ENCODE results near the gene PCOLCE2. TPM values are rescaled to one million over a fixed set of nuclear protein-coding genes. Genes with fewer than 3 reads are reported as not detected.

Gene PCOLCE2
- total and polyA plus RNA-seq, 8 donors, result 0.75 to 26.9 (median 3.7) TPM; not detected in 2

DNA sequence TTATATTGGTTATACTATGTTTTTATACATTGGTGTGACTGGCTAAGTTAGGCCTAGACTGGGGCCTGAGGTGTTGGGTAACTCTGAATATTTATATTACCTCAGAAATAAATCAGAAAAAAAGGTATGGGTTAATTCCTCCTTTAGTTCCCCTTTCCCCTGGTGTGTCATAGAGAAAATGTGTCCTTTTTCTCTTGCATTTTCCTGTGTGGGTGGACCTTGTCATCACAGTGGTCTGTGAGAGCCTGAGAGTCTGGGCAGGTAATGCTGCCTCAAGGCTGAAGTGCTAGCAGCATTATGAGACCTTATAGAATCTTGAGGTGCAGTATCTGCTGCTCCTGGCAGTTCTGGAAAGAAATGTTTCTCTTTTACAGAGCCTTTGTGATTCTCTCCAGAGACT lies 69.7 kb downstream of the PCOLCE2 start:
- H3K4me3 ChIP-seq, result no peak overlapping the region
- H3K4me1 ChIP-seq, result no peaks in the 10 kb centered on the region
- TF ChIP-seq POLR2A (IDR thresholded peaks at IDR 0.05), result no peak
- TF ChIP-seq EP300 (IDR thresholded peaks at IDR 0.05), result no peak
- no peak for TF ChIP-seq POLR2AphosphoS5 (IDR thresholded peaks at IDR 0.05)
- TF ChIP-seq CTCF (IDR thresholded peaks at IDR 0.05), result no peak
- no peak overlapping the region for H3K27ac ChIP-seq
- DNase-seq, result no peak
- intact Hi-C loops (cut with DNase I; ENCODE audit: low total_unique reads), result no loop called here
- no peaks in the 10 kb centered on the region for H3K9me3 ChIP-seq
- peaks cover 0 to 8% (median 0%) of the 10 kb centered on the region in 3 donors for H3K27me3 ChIP-seq
- no peaks in the 10 kb centered on the region for H3K36me3 ChIP-seq

DNA sequence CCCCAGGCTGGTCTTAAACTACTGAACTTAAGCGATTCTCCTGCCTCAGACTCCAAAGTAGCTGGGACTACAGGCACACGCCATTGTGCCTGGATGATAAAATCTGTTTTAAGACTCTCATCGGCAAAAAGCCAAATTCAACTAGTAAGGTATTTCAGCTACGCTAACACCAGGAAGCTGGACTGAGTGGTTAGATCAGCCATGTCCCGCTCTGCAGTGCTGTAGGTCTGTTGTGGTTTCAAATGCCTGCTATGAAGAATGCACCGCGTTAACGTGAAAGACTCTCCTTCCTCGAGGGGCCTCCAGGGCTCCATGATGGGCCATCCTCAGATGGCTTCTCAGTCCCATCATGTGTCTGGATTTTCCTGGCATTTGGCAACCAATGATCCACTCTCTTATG lies 70.2 kb downstream of the PCOLCE2 start:
- H3K27me3 ChIP-seq, result peaks cover 0 to 8% (median 0%) of the 10 kb centered on the region in 3 donors
- H3K9me3 ChIP-seq, result no peaks in the 10 kb centered on the region
- H3K4me3 ChIP-seq, result no peak overlapping the region
- intact Hi-C loops (cut with DNase I; ENCODE audit: low total_unique reads), result no loop called here
- no peak overlapping the region for H3K27ac ChIP-seq
- DNase-seq, result no peak
- WGBS, 5 donors, result 85 to 95% (median 93%) methylated on average over 9 of the region's 9 CpGs
- H3K36me3 ChIP-seq, result no peaks in the 10 kb centered on the region
- no peaks in the 10 kb centered on the region for H3K4me1 ChIP-seq
- no peak for TF ChIP-seq POLR2AphosphoS5 (IDR thresholded peaks at IDR 0.05)
- TF ChIP-seq CTCF (IDR thresholded peaks at IDR 0.05), result no peak
- TF ChIP-seq POLR2A (IDR thresholded peaks at IDR 0.05), result no peak
- no peak for TF ChIP-seq EP300 (IDR thresholded peaks at IDR 0.05)

DNA sequence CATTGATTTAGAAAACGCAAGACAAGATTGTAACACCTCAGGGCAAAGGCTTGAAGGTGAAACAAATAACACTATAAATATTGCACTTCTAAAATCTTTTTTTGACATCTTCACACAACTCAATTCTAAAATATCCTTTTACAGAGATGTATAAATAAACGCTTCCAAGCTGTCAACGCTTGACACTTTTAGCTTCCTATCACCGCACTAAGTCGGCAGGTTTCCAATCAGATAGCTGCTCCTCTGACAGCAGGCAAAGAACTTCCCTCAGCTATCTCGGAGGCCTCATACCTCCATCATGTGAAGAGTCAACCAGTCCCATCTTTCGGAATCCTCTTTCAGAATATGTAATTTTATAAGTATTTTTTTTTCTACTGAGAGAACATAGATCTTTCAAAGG lies 71.0 kb downstream of the PCOLCE2 start:
- 70 to 83% (median 75%) methylated on average over 7 of the region's 7 CpGs for WGBS, 5 donors
- DNase-seq, result no peak
- no peak overlapping the region for H3K4me3 ChIP-seq
- TF ChIP-seq CTCF (IDR thresholded peaks at IDR 0.05) (no peak), EP300 (IDR thresholded peaks at IDR 0.05) (no peak), POLR2AphosphoS5 (IDR thresholded peaks at IDR 0.05) (no peak), POLR2A (IDR thresholded peaks at IDR 0.05) (no peak)
- no peaks in the 10 kb centered on the region for H3K9me3 ChIP-seq
- intact Hi-C loops (cut with DNase I; ENCODE audit: low total_unique reads), result no loop called here
- no peaks in the 10 kb centered on the region for H3K36me3 ChIP-seq
- H3K27me3 ChIP-seq, result peaks cover 0 to 8% (median 0%) of the 10 kb centered on the region in 3 donors
- no peak overlapping the region for H3K27ac ChIP-seq
- no peaks in the 10 kb centered on the region for H3K4me1 ChIP-seq

- no peaks in the 10 kb centered on the region for H3K9me3 ChIP-seq
- 49 to 64% (median 55%) methylated on average over 1 of the region's 1 CpG for WGBS, 5 donors
- intact Hi-C loops (cut with DNase I; ENCODE audit: low total_unique reads), result no loop called here
- peaks cover 0 to 8% (median 0%) of the 10 kb centered on the region in 3 donors for H3K27me3 ChIP-seq
- H3K4me3 ChIP-seq, result no peak overlapping the region
- no peak for DNase-seq
- H3K4me1 ChIP-seq, result no peaks in the 10 kb centered on the region
- TF ChIP-seq POLR2AphosphoS5 (IDR thresholded peaks at IDR 0.05) (no peak), POLR2A (IDR thresholded peaks at IDR 0.05) (no peak), EP300 (IDR thresholded peaks at IDR 0.05) (no peak), CTCF (IDR thresholded peaks at IDR 0.05) (no peak)
- H3K27ac ChIP-seq, result no peak overlapping the region
- no peaks in the 10 kb centered on the region for H3K36me3 ChIP-seq
These were observed 71.5 kb downstream of the PCOLCE2 start for GRCh38 chr3:142817356-142817755.
